Stomach (tissue), 9 donors: ENCODE measurements around the gene GOLGA7B. TPM values are rescaled to one million over a fixed set of nuclear protein-coding genes. Genes with fewer than 3 reads are reported as not detected.

Experiments used
- DNase-seq, 2 donors: peaks; one replicate each; pipeline versions ENCODE4 v3.0.0 to v3.0.0-alpha.2; 2013 to 2019
- H3K27ac ChIP-seq, 5 donors: fragments of 200-600 bp in 4 of 5; sonication (generic) in 4 of 5; one replicate each; pipeline ENCODE4 v1.5.1; 2013 to 2019; ENCODE audit warnings: mild to moderate bottlenecking in 1 of 5, moderate library complexity in 1 of 5
- H3K27me3 ChIP-seq, 3 donors: fragments of 200-600 bp; sonication (generic); one replicate each; pipeline ENCODE4 v1.5.1; 2017 to 2019; ENCODE audit warnings: mixed run types in 1 of 3
- H3K36me3 ChIP-seq, 4 donors: fragments of 200-600 bp; sonication (generic); 1 replicate in 3 of 4; 2 replicates in 1 of 4; pipeline ENCODE4 v1.5.1; 2016 to 2019
- H3K4me1 ChIP-seq, 4 donors: fragments of 200-600 bp; sonication (generic); one replicate each; pipeline ENCODE4 v1.5.1; 2016 to 2019
- H3K4me3 ChIP-seq, 4 donors: fragments of 200-600 bp; sonication (generic) in 3 of 4; one replicate each; pipeline ENCODE4 v1.5.1; 2016 to 2019; ENCODE audit warnings: mild to moderate bottlenecking in 1 of 4
- H3K9me3 ChIP-seq, 4 donors: fragments of 200-600 bp; sonication (generic); one replicate each; pipeline ENCODE4 v1.5.1; 2016 to 2019
- EP300 ChIP-seq: sonication (generic); formaldehyde crosslinking; IDR thresholded peaks from one replicate; pipeline ENCODE4 v1.6.1; 2017; ENCODE audit warnings: antibody characterized with exemption
- POLR2A ChIP-seq, 4 donors: fragments of 450-650 bp; IDR thresholded peaks; one replicate each; pipeline ENCODE4 v1.6.1; 2016; ENCODE audit warnings: antibody characterized with exemption in 4 of 4, control low read depth in 2 of 4, mild to moderate bottlenecking in 1 of 4, moderate library complexity in 1 of 4
- POLR2AphosphoS5 ChIP-seq, 3 donors: sonication (generic); formaldehyde crosslinking; IDR thresholded peaks; one replicate each; pipeline ENCODE4 v1.6.1; 2016; ENCODE audit warnings: antibody characterized with exemption in 3 of 3
- WGBS, 5 donors: extraction: QIAGEN DNeasy Blood & Tissue Kit in 3 of 5; methylation state at CpG; one replicate each; pipeline versions ENCODE4 v1.1.5 to v1.1.7; 2013 to 2018; 5-methylcytosine and 5-hydroxymethylcytosine counted together
- intact Hi-C: fragments of 100-400 bp; cut with DNase I; formaldehyde crosslinking; loops from one replicate; pipeline ENCODE4 v1.15.1; 2023; ENCODE audit warnings: low total_unique reads
- polyA plus RNA-seq, 3 donors: library from polyadenylated mRNA; stranded (reverse); fragments of 200-250 nt; gene quantifications; one replicate each; pipeline ENCODE4 v1.2.3, GENCODE V29; 2013
- total RNA-seq, 5 donors: library from RNA; depleted of rRNA; stranded (reverse); fragments of >200 nt; gene quantifications; one replicate each; pipeline versions ENCODE4 v1.1.0 to v1.2.3, GENCODE V29; 2014 to 2016
- TF ChIP-seq, protein P1 (sequence below), 7 experiments: fragments of 450-650 bp in 4 of 7; fragments of 200-600 bp in 3 of 7; sonication (generic) in 3 of 7; IDR thresholded peaks; one replicate each; pipeline ENCODE4 v1.5.1; 2016 to 2019; ENCODE audit warnings: antibody characterized with exemption in 7 of 7, control low read depth in 2 of 7, mild to moderate bottlenecking in 1 of 7
- donor health status: healthy with polysubstance abuse.
- donor health status: Bipolar disorder and iron deficiency.
- donor health status: healthy.

Gene GOLGA7B
- total and polyA plus RNA-seq, 8 donors: 0.31 to 2.8 (median 0.83) TPM

DNA sequence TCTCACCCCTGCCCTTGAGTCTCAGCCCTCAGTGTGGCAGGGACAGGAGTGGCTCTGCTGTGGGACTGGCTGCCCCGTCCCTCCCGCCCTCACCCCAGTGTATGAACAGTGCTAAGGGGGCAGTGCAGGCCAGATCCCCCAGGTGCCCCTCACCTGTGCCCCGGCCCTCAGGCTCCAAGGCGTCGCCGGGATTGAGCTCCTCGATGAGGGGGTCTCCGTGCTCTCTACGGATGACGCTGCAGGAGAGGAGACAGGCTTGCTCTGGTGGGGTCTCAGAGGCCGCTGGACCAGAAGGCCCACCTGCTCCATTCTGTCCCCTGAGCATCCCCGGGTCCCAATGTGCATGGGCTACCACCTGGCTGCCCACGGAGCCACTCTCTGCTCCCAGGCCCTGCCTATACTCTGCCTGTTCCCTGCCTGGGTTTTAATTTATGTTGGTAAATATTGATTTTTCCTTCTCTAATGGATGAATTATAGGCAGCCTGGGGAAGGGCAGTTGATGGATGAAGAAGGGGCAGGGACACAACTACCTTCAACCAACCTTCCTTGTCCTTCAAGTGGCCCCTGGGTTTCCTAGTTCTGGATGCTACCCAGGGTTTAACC lies 47.2 kb downstream of the GOLGA7B start:
- 83 to 87% (median 85%) methylated on average over 8 to 13 of the region's 13 CpGs for WGBS, 5 donors

DNA sequence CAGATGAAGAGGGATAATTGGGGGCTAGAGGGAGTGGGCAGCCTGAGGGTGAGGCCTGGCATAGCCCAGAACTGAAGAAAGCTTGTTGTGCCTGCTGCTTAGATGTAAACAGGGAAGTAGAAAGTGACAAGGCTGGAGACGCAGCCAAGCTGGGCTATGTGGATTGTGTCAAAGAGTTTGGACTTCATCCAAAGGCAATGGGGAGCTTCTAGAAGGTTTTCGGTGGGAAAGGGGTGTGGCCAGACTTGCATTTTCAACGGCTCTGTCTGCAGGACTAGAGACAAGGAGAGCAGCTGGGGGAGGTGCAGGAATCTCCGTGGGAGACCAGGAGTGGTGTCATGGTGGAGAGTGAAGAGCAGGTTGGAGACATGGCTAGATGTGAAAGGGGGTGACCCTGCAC lies 48.8 kb downstream of the GOLGA7B start:
- TF ChIP-seq POLR2A (IDR thresholded peaks at IDR 0.05) (no peak), POLR2AphosphoS5 (IDR thresholded peaks at IDR 0.05) (no peak)
- TF ChIP-seq, protein P1, sequence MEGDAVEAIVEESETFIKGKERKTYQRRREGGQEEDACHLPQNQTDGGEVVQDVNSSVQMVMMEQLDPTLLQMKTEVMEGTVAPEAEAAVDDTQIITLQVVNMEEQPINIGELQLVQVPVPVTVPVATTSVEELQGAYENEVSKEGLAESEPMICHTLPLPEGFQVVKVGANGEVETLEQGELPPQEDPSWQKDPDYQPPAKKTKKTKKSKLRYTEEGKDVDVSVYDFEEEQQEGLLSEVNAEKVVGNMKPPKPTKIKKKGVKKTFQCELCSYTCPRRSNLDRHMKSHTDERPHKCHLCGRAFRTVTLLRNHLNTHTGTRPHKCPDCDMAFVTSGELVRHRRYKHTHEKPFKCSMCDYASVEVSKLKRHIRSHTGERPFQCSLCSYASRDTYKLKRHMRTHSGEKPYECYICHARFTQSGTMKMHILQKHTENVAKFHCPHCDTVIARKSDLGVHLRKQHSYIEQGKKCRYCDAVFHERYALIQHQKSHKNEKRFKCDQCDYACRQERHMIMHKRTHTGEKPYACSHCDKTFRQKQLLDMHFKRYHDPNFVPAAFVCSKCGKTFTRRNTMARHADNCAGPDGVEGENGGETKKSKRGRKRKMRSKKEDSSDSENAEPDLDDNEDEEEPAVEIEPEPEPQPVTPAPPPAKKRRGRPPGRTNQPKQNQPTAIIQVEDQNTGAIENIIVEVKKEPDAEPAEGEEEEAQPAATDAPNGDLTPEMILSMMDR (IDR thresholded peaks at IDR 0.05): no peak
- H3K4me1 ChIP-seq: peaks cover 0 to 9% (median 6%) of the 10 kb centered on the region in 4 donors
- no peaks in the 10 kb centered on the region for H3K36me3 ChIP-seq
- DNase-seq: peak in 1 of 2 donors; percentile 52
- no peaks in the 10 kb centered on the region for H3K9me3 ChIP-seq
- no peak overlapping the region for H3K4me3 ChIP-seq
- H3K27ac ChIP-seq: no peak overlapping the region
- WGBS, 5 donors: 7 to 14% (median 11%) methylated on average over 4 of the region's 4 CpGs
- peaks cover 0 to 36% (median 0%) of the 10 kb centered on the region in 3 donors for H3K27me3 ChIP-seq
- intact Hi-C loops: no loop called here

More for the DNA sequence above, 47.2 kb downstream of the GOLGA7B start:
- DNase-seq: no peak
- H3K27ac ChIP-seq: no peak overlapping the region
- intact Hi-C loops: no loop called here
- no peaks in the 10 kb centered on the region for H3K36me3 ChIP-seq
- no peaks in the 10 kb centered on the region for H3K9me3 ChIP-seq
- H3K27me3 ChIP-seq: peaks cover 0 to 37% (median 0%) of the 10 kb centered on the region in 3 donors
- TF ChIP-seq EP300 (no peak), POLR2A (IDR thresholded peaks at IDR 0.05) (no peak), POLR2AphosphoS5 (IDR thresholded peaks at IDR 0.05) (no peak)
- TF ChIP-seq, protein P1 (IDR thresholded peaks at IDR 0.05): no peak
- peaks cover 0 to 9% (median 6%) of the 10 kb centered on the region in 4 donors for H3K4me1 ChIP-seq
- no peak overlapping the region for H3K4me3 ChIP-seq

DNA sequence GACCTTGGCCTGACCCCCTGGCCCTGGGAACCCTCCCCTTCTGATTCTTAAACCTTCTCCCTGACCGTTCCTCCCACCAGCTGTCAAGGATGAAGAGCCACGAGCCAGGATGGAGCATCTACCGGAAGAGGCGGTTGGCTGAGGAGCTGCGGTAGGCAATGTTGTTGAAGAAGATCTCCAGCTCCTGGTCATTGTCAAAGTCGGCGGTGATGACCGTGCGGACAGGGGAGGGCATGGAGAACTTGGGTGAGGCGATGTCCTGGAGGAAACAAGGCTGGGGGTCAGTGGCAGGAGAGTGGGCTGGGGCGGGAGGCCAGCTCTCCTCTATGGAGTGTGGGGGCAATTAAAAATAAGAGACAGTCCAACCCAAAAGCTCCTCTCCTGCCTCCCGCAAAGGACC lies 51.7 kb downstream of the GOLGA7B start:
- WGBS, 5 donors: 86 to 91% (median 88%) methylated on average over 12 of the region's 12 CpGs
- H3K9me3 ChIP-seq: no peaks in the 10 kb centered on the region
- no peak overlapping the region for H3K27ac ChIP-seq
- no peak for DNase-seq
- H3K4me1 ChIP-seq: peaks cover 0 to 9% (median 6%) of the 10 kb centered on the region in 4 donors
- intact Hi-C loops: no loop called here
- TF ChIP-seq POLR2AphosphoS5 (IDR thresholded peaks at IDR 0.05): no peak
- TF ChIP-seq EP300: no peak
- TF ChIP-seq POLR2A (IDR thresholded peaks at IDR 0.05): no peak
- TF ChIP-seq, protein P1 (IDR thresholded peaks at IDR 0.05): no peak
- peaks cover 0 to 44% (median 0%) of the 10 kb centered on the region in 3 donors for H3K27me3 ChIP-seq
- H3K4me3 ChIP-seq: no peak overlapping the region
- H3K36me3 ChIP-seq: no peaks in the 10 kb centered on the region

DNA sequence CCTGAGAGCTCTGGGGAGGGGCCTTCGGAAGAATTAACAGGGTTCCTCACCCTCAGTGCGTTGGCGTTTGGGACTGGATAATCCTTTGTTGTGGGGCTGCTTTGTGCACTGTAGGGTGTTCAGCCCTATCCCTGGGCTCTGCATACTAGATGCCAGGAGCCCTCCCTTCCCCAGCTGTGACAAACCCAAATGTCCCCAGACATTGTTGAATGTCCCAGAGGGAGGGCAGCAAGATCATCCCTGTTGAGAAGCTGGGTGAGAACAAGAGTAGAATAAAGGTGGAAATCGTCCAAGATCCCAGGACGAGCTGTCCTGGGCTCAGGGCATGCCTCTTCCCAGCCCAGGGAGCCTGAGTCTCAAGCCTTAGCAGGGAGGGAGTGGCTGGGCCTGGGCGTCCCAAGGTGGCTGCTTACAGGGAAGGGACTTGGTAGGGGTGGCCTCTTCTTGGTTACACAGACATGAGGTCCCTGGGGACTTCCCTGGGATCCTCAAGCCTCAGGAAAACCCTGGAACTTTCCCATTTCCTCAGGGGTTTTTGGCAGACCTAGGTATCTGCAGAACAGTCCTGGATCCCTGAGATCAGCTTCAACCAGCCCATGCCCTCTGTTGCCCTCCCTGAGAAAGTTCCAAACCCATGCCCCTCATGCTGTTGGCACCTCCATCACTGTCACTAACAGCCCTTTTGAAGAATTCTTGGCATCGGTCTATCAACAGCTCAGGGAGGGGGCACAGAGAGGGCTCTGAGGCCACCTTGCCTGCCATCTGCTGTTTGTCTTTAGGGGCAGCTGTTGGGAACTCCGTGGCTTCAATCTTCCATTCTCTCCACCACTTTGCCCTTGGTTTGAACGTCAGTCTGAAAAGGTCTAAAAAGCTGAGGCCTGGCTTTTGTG lies 53.7 kb downstream of the GOLGA7B start:
- WGBS, 5 donors: 51 to 62% (median 54%) methylated on average over 9 of the region's 9 CpGs
- Histone ChIP-seq H3K27ac (no peak overlapping the region), H3K9me3 (no peaks in the 10 kb centered on the region), H3K4me1 (peaks cover 0 to 4% (median 2%) of the 10 kb centered on the region in 4 donors), H3K27me3 (peaks cover 0 to 52% (median 0%) of the 10 kb centered on the region in 3 donors), H3K4me3 (no peak overlapping the region), H3K36me3 (no peaks in the 10 kb centered on the region)
- DNase-seq: no peak
- intact Hi-C loops: no loop called here
- TF ChIP-seq POLR2A (IDR thresholded peaks at IDR 0.05) (no peak), POLR2AphosphoS5 (IDR thresholded peaks at IDR 0.05) (no peak), EP300 (no peak)
- TF ChIP-seq, protein P1 (IDR thresholded peaks at IDR 0.05): no peak
